T follicular helper cell (primary cell): ENCODE results near the gene SPAG6.
"Not testable (repeated sequence)": the region's sequence is repeated elsewhere in the genome, so short reads cannot be mapped to it uniquely, and the experiment has no call there.

Experiments
- DNase-seq: peaks from one replicate; pipeline ENCODE4 v3.0.0-alpha.2; 2020; ENCODE audit warnings: low read depth

The SPAG6 gene

DNA sequence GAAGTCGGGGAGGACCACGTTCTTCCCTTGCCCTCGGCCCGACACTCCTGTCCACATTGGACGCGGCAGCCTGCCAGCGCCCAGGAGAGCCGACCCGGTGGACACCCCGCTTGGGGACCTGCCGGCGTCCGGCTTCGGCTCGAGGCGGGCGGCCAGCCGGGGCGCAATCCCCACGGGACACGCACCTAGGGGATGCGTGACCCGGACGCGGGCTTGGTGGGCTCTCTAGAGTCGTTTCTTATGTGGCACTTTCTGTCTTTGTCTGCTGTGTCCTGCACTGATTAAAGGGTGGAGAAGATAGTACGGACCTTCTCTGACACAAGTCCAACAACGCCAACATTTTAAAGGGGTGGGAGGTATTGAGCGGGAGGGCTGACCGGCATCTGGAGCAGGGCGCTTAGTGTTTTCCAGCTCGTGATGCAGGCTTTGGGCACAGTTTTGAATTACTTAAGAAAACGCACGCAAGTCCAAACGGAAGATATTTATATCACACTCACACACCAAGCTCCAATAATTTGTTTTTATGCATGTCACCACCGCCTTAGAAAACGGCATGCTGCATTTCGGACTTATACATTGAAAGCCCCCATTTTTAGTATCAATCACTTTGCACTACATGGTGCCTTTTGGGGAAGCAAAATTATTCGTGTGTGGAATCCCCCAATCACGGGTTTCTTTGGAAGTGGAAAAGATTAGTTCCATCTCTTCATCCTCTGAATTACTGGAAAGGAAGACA lies 3.9 kb upstream of the SPAG6 start:
- no peak for DNase-seq

DNA sequence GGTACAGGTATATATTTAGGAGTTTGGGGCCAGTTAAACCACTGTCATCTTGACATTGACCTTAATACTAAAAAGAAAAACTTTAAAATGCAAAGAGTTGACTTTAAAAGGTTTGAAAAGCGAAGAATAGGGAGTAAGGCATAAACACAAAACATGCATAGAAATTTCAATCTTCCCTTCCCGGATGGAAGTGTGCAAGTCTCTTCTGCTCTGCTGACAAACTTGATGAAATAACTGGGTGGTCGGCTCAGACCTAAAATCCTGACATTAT lies 3.4 kb upstream of the SPAG6 start:
- DNase-seq, result no peak

DNA sequence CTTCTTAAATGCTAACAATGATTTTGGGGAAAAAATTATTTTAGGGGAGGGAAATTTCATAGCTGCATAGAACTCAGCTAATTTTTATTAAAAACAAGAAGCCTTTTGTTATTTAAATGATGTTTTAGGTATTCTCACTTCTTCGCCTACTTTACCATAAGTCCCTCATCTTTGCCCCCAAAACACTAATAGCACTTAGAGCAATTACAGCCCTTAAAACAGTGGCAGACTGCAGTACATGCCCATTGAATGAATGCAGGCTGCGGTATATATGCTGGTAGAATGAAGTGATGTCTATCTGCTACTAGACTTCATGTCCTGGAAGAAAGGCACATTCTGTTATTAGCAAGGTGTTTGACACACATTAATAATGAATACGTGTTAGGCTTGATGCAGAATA lies 2.9 kb upstream of the SPAG6 start:
- DNase-seq, result no peak

DNA sequence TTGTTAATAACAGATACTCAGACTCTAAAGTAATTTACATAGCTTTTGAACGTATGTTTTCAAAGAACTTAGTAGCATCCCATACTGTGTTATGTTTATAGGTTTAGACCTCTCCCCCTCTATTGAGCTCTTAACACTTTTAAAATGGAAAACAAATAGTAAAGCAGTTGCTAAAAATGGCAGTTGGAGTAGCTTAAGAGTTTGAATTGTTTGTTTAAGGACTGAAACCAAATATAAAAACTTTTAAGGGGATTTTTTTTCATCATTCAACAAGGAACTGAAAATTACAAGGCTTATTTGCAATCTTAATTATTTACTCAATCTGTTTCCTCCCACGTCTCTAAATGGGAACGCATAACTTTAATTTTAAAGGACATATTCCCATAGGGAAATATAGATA lies 1.6 kb upstream of the SPAG6 start:
- DNase-seq, result no peak

DNA sequence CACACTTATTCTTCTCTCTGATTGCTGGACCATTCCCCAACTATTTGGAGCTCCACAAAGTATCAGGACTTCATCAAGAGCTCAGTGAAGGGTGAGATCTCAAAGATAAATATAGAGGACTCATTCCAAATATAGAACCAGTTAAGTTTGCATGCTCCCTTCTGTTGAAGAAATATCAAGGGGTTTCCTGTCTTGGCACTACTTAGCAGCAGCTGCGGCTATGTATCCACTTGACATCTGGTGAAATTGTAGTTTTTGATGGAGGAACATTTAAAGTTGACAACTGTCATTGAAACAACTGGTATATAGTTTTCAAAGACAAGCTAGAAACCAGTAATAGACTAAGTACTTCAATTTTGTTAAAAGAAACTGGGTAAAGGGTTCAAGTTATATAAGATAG lies 1.0 kb upstream of the SPAG6 start:
- DNase-seq, result no peak

DNA sequence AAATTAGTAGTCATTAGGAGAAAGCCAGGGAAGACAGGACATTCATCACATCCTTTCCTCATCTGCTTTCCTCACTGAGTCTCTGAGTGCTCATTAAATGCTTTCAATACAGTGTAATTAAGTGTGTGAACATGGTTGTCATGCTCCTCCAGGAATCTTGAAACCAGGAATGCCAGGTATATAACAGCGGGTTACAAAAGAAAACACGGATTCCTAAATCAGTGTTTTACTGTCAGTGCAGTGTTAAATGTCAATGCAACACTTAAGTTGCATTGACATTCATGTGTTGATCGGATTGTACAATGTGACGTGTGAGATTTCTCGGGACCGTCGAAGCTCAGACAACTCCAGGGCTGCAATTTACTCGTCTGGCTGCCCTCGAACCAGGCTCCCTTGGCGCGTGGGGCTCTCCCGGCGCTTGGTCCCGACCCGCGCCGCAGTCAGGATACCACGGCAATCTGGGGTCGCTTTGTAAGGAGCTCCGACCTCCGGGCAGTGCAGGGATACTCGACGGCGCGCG lies 455 bp upstream of the SPAG6 start:
- no peak for DNase-seq

DNA sequence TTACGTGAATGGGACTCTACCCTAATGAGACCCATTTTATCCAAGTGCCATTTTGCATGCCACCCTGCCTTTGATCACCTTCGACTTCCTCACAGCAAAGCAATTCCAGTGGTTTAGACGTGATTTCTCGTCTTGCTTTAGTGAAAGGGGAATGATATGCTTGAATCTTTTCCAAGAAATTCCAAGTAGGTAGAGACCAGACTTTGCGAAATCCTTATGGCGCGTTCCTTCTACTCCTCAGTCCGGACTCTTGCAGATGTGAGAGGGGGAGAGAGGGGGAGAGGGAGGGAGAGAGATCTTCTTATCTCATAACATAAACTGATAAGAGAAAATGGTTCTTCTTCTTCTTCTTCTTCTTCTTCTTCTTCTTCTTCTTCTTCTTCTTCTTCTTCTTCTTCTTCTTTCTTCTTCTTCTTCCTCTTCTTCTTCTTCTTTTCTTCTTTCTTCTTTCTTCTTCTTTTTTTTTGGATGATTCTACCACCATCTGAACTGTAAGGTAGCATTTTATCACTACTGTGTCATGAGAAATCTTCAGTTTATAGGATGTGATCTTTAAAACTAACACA lies 883 bp downstream of the SPAG6 start:
- no peak for DNase-seq

DNA sequence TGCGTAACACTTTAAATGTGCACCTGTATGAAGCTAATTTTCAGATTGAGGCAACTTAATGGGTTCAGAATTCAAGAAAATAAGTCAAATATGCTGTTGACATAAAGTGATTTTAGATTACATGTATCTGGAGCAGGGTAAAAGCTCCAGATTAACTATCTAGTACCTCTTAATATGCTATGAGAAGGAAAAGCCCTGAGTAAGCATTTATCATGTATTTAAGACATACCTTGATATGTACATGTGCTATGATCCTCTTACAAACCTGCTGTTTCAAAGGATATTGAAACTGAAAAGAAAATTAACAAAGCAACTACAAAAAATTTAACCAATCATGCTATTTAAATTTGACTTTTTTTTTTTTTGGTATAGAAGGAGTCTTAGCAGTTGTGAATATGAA lies 4.5 kb downstream of the SPAG6 start:
- DNase-seq, result no peak

DNA sequence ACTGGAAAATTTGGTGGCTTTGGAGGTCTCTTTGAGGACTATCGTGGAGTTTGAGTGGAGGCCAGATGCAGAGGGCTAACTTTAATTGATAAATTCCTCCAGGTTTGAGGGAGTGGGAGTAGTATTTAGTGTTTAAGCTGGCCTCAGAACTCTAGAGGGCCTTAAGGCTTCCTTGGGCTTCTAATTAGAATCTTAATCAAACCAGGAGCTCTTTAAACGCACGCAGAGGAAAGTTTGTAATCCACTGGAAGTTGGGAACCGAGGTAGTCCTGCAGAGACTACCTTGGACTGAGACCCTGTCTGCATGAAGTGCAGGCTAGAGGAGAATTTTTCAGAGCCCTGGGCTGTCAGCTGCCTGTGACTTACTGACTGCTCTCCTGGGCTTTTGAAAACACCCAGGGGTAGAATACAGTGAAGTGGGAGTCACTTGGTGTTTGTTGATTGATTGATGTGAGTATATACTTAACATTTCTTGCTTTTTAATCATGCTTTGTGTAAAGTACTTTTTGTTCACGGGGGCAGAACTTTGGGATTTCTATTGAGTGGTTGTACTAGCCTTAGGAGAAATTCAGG lies 5.9 kb downstream of the SPAG6 start:
- no peak for DNase-seq

DNA sequence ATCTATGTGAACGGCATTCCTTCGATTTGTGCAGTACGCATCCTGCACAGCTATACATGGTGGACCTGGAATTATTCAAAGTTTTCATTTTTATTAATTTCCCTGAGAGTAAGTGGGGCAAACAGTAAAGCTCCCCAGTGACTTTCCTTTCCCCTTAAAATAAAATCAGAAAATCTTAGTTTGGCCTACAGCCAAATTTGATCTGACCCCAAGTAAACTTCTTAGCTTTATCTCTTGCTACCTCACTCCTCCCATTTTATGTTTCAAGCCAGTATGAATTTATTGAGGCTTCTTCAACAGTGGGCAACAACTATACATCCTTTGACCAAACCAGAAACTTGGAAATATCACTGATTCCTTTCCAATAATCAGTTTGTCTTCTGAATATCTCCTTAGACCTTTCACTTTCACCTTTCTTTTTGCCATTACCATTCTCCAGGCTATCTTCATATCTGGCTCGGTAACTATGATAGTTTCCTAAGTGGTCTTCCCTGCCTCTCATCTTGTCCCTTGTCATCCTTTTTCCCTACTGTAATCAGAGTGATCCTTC lies 11.1 kb downstream of the SPAG6 start:
- no peak for DNase-seq

DNA sequence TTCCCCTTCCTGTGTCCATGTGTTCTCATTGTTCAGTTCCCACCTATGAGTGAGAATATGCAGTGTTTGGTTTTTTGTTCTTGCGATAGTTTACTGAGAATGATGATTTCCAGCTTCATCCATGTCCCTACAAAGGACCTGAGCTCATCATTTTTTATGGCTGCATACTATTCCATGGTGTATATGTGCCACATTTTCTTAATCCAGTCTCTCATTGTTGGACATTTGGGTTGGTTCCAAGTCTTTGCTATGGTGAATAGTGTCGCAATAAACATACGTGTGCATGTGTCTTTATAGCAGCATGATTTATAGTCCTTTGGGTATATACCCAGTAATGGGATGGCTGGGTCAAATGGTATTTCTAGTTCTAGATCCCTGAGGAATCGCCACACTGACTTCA lies 12.5 kb downstream of the SPAG6 start:
- not testable (repeated sequence) for DNase-seq

DNA sequence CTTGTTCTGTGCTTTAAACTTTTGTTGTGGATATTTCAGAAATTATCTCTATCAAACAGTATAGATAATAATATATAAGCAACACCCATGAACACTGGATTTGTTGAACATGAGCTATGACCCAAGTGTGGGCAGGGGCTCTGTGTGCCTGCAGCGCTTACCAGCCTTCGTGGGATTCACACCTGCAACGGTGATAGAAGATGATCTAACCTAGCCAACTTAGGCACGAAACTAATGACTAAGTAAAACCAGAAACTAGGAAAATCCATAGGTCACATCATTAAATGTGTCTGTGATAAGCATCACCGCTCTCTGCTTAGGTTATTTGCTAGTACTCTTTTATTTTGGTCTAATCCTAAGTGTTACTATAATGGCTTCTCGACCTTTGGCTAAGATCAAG lies 18.0 kb downstream of the SPAG6 start:
- DNase-seq, result no peak

DNA sequence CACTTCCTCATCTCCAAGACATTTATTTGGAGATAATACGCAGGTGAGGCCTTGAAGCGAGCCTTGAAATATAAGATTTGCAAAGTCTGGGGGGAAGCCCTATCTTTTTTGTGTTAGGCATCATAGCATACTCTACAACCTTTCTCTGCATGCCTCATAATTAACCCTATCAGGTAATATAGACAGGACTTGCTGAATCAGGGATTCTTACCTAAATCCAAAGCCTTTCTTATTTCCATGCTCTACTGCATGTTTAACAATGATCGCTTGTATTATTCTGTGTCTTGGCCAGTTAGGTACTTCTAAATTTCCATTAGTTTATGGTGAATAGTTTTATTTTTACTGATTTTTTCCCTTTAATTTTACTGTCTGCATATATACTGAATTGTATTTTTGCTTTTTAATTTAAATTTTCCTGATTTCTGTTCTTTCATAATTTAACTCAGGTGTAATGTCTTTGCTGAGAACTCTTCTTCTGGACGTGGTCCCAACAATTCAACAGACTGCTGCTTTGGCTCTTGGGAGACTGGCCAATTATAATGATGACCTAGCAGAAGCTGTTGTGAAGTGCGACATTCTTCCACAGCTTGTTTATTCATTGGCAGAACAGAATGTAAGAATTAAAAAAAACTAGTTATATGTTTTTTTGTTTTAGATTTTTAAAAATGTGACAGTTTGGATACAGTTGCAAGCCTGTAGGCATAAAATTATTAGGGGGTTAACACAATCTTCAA lies 19.3 kb downstream of the SPAG6 start:
- DNase-seq, result no peak

DNA sequence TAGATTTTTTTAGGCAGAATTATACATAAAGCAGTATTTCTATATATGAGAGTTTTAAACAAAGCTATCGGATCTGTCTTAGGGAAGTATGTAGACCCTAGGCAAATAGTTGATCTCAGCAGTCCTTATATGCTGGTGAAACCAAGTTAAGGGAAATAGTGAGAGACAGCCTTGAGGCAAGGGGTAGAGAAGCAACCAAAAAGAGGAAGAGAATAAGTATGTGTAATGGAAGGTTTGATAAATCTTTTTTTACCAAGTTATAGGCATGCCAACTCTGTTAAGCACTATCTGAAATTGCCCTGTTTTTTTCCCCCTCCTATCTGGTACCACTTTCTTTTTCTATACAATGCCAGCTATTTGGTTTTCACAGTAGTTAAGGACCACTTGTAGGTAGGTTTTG lies 19.9 kb downstream of the SPAG6 start:
- DNase-seq, result no peak

DNA sequence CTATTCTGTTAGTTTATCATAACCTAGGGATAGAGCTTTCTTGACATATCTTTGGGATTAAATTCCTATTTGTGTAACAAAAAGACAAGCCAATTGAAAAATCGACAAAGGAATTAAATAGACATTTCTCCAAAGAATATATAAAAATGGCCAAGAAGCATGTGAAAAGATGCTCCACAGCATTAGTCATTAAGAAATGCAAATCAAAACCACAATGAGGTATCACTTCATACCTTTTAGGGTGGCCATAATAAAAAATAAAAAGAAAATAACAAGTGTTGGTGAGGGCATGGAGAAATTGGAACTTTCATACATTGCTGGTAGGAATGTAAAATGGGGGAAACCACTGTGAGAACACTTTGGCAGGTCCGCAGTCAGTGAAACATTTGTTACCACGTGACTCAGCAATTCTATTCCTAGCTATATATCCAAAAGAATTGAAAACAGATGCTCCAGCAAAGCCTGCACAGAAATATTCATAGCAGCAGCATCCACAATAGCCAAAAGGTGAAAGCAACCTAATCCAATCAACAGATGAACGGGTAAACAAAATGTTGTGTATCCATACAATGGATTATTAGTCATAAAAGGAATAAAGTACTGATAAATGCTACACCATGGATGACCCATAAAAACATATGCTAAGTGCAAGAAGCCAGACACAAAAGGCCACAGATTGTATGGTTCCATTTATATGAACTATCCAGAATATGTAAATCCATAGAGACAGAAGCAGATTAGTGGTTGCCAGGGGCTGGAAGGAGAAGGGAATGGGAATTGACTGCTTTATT lies 20.5 kb downstream of the SPAG6 start:
- no peak for DNase-seq

DNA sequence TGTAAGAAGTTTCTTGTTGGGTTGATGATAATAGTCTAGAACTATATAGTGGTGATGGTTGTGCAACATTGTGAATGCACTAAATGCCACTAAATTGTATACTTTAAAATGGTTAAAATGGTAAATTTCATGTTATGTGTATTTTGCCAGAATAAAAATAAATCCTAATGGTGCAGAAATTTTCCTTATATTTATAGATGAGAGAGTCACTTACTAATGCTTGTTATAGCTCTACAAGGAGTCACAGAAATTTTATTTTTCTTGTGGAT lies 21.1 kb downstream of the SPAG6 start:
- no peak for DNase-seq

DNA sequence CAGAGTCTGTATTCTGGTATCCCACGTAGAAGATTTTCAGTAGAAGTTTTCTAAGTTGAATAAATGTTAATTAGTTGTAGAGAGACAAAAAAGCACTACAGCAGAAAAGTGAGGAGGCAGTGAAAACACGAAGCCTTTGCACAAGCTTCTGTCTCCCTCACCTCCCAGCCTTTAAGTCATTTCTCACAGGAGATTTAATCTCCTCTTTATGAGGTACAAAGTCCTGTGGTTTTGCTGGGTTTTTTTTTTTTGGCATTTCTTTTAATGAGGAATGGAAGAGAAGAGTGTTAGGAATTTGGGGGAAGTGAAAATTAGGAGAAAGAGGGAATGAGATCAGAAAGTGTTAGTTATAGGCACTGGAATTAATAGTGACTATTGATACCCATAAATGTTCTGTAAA lies 21.5 kb downstream of the SPAG6 start:
- no peak for DNase-seq

DNA sequence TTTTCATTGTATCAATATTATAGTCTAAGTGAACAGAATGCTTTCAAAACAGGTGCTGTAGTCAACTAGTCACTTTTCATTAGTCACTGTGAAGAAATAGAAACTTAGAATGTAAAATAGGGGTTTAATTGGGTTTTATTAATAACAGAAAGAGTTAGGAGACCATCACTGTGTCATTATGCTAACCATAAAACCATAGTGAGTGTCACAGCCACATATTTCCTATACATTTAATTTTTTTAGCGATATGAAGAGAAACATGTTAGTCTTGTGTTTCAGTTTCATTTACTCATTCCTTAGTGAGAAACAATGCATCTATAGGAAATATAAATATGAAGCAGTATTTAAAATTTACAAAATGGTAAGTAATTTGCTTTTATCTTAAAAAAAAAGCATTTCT lies 22.2 kb downstream of the SPAG6 start:
- no peak for DNase-seq

DNA sequence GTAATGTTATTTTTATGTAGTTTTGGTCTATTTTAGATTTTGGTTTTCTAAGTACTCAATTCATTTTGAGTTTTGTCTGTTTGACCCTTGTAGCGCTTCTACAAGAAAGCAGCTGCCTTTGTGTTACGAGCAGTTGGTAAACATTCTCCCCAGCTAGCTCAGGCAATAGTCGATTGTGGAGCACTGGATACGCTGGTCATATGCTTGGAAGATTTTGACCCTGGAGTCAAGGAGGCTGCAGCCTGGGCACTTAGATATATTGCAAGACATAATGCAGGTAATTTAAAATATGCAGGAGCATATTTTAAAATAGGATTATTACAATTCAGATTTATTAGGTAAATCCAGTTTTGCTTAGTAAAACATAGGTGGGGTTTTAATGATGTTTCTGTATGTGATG lies 23.1 kb downstream of the SPAG6 start:
- DNase-seq, result no peak

DNA sequence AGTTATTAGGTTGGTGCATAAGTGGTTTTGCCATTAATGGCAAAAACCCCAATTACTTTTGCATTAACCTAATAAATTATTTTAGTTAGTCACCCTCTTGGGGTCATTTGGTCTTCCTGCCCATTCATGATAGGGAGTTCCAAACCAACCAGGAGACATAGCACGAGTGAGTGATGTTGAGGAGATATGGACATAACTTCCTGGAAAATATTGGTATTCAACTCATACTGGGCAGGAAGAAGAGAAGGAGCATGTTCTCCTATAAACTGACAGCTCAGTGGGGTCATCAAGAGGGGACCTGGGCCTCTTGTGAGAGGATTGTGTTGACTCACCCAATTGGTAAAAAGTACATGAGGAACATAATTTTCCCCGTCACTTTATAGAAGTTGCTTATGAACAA lies 23.7 kb downstream of the SPAG6 start:
- no peak for DNase-seq

DNA sequence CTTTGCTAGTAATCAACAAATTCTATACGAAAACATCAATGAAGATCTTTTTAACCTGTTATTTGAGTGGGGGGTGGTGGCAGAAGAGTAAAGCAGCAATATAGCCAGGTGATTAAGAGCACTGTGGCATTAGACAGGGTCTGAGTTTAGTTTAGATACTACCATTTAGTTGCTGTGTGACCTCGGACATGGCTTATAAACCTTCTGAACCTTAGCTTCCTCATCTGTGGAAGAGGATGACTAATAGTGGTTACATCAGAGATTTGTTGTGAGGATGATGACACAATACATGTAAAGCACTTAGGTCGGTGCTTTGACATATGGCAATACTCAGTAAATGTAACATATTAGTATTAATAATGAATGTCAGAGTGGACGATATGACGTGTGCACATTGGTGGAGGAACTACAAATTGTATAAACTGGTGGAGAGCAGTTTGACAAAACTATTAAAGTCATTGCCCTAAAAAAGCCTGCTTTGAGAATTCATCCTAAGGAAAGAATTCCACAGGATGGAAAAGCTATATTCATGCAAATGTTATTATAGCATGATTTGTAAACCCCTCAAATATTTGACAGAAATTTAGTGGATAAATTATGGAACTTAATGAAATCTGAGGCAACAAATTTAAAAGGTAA lies 24.3 kb downstream of the SPAG6 start:
- DNase-seq, result no peak

DNA sequence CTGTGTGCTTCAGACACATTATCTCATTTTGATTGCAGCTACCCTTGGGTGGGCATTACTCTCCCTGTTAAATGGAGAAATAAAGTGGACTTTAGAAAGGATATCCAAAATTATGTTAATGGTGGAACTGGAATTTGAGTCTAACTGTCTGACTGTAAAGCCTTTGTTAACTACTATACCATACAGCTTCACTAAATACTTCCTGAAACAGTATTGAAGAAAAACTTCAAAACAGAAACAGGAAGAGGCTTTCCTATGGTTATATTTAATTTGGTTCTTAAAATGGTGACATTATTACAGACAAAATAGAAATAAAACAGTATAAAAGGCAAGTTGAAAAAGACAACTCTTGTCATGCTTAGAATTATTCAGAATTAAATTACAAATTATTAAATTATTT lies 25.0 kb downstream of the SPAG6 start:
- no peak for DNase-seq
